GM19455 (cell line): ENCODE results near the gene SLC12A7.
"Not testable (repeated sequence)": the region's sequence is repeated elsewhere in the genome, so short reads cannot be mapped to it uniquely, and the experiment has no call there.

Source experiments
- ATAC-seq: cut with Tn5 transposase; IDR thresholded peaks from one replicate; pipeline ENCODE4 v1.9.1; 2021; ENCODE audit not compliant: unreplicated experiment

SLC12A7 gene

DNA sequence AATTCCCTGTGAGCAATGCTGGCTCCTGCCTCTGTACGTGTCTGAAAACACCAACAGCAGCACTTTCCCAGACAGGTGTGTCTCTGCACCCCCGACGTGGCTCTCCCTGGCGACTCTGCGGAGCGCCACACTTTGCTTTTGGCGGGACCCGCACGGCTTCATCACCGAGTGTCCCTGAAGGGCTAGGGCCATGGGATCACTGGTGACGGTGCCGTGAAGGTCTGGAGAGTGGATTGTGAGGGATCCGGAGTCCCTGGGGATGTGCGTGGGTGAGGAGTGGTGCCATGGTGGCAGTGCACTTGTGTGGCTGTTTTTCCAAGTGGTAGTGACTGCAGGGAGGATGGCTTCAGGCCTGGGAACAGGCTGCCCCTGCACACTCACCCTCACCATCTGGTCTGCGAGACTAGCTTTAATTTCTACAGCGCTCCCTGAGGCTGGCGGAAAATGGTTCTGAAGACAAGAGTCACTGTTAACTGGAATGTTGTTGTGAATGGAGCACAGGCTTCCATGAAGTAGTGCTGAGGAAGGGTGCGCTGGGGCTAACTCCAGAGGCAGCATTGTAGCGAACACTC, 100.0 kb downstream of the SLC12A7 start:
- ATAC-seq: no peak

- ATAC-seq: no peak
These were observed 100.6 kb downstream of the SLC12A7 start for GRCh38 chr5:1011226-1011631.

DNA sequence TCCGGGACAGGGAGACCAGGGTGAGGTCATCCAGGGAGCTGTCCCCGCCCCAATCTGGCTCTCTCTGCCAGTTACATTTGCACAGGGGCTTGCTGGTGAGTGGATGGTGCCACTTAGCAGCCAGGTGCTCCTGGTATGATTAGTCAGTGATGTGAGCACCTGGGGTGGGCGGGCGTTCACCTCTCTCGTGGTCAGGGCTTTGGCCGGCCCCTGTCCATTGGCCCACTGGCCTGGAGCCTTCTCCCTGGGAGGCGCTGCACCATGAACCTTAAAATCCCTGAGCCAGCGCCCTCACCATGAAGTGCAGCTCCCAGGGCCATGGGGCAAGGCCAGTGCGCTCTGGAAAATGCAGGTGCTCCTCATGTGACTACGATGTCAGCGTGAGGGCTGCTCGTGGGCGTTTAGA, 101.2 kb downstream of the SLC12A7 start:
- ATAC-seq: no peak

DNA sequence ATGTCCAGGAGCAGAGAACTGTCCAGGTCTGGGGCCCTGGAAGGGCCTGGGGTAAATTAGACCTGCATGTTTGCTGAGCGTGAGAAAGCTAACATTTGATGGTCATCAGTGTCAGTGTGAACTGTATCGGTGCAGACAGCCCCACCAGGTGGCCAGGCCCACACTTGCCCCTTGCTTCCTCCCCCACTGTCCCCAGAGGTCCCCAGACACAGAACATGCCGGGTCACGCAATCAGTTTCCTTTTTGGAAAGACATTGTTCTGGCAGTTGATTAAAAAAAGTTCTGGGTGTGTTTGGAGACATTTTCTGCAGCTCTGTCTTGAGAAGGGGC, 101.7 kb downstream of the SLC12A7 start:
- no peak for ATAC-seq

DNA sequence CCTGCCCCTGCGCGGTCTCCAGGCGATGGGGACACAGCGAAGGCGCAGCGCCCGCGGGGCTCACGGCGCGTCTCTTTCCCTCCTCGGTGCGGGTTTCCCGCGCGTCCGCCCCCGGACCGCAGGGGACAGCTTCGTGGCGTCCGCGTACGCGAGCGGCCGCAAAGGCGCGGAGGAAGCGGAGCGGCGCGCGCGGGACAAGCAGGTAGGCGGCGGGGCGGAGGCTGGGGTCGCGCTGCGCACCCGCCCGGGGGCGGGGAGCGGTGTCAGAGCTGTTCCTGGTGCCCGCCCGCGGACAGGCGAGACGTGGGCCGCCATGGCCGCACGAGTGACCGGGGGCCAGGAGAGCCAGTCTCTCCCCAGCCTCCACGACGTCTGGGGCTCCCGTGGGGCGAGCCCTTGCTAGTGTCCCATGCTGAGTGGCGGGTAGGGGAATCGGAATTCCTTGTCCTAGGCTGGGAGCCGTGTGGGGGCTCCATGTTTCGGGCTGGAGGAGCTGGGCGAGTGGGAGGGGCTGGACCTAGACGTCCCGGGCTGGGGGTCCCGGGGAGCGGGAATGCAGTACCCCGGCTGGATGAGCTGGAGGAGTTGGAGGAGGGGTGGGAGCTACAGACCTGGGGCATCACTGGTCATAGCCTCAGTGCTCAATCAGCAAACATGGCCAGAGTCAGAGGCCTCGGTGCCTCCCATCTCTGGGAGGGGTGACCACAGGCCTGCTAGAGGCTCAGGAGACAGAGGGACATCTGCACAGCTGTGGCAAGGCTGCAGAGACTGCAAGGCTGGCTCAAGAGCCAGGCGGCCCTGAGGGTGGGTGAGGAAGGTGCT, 102.3 kb downstream of the SLC12A7 start:
- no peak for ATAC-seq

GRCh38 chr5:1008451-1009358, 103.2 kb downstream of the SLC12A7 start, which contains the start of gene NKD2:
NKD2 (plus strand) TSS chr5:1008802; CDS start chr5:1009058, 256 bp downstream.
- no peak for ATAC-seq

- no peak for ATAC-seq
These were observed 104.0 kb downstream of the SLC12A7 start for GRCh38 chr5:1007681-1008450.

- ATAC-seq: no peak
These were observed 104.6 kb downstream of the SLC12A7 start for GRCh38 chr5:1007221-1007680.

DNA sequence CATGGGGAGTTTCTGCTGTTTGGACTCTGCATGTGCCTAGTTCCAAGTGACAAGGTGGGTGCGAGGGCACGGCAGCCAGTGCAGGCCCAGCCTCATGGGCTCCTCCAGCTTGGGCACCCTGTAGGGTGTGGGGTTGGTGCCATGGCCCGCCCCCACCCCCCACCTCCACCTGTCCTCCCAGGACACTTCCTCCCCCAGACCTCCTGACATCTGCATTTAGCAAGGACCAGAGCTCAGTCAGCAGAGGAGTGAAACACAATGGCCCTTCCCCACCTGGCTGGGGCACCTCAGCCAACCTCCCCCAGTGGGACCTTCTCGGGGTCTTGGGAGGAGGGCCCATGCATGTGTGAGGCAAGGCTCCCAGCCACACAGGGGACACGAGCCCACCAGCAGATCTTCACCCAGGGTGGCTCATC, 105.2 kb downstream of the SLC12A7 start:
- ATAC-seq: no peak

DNA sequence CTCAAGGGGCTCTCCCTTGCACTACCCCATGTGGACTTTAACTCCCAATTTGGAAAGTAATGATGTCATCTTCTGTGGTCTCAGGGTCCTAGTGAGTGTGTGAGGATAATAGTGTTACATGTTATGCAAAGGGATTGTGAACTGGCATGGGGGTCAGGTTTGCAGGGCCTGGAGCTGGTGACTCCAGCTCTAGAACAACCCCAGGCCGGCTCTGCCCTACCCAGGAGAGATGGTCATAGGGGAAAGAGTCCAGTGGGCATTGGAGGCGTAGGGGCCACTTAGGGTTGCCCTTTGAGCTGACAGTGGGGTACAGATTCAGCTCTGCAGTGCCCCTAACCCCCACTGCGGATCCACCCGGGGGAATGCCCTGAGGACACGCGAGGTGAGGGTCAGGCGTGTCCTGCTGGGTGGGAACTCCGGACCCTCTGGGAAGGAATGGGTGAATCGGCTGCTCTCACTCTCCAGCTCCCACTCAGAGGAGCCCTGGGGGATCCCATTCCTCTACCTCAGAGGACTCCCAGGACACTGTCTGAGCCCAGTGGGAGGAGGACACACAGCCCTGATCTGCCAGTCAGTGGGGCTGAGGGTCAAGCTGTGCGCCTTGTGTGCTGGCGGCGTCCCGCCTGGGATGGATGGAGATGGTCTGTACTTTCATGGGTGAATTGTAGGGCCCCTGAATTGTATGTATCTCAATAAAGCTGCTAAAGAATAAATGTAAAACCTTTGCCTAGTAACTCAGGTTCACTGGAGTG, 105.8 kb downstream of the SLC12A7 start:
- no peak for ATAC-seq

DNA sequence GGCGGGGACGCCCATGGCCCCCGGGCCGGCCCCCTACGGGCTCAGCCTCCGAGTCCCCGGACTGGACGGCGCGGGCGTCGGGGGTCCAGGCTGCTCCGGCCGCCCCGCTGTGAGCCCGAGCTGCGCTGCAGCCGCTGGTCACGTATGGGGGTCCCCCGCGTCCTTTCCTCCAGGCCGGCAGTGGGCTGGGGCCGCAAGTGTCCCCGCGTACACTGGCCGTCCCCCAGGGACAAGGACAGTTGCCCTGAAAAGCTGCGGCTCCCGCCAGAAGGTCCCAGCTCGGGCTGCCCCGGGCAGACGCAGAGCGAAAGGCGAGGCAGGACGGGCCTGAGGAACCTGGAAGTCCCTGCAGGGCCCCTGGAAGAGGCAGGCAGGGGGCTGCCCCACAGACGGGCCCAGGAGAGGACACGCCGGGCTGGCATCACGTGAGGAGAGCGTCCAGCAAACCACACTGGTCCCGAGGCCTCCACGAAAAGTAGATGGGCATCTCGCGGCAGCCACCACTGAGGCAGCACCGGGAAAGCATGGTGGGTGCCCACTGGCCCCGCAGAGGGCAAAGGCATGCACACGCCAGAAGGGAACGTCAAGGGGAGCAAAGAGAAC, 106.5 kb downstream of the SLC12A7 start:
- ATAC-seq: no peak

DNA sequence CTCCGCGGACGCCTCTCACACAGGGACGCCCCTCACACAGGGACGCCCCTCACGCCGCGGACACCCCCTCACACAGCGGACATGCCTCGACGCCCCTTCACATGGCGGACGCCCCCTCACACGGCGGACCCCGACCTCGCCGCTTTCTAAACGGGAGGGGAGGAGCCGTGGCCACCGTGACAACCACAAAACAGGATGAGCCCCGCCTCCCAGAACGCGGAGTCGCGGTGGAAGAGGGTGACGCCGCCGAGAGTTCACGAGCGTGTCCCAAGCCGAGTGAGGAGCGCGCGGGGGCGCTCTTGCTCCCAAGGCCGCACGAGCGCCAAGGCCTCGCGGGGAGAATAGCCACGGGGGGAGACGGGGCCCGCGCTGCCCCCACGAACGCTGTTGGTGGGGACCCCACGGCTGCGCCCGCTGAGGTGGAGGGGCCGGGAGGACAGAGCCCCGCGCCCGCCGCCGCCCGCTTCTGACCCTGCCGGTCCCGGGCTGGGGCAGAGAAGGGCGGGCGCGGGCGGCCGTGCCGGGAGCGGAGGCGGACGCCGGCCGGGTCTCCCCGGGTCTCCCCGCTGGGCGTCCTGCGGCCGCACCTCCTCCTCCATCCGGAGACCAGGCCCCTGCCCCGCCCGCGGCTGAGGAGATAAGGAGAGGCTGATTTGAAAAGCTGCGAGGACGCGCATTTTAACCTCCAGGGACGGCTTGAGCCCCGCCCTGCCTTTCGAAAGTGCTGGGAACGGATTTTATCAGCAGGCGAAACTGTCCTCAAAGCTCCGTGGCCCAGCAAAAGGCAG, 107.2 kb downstream of the SLC12A7 start:
- no peak for ATAC-seq

DNA sequence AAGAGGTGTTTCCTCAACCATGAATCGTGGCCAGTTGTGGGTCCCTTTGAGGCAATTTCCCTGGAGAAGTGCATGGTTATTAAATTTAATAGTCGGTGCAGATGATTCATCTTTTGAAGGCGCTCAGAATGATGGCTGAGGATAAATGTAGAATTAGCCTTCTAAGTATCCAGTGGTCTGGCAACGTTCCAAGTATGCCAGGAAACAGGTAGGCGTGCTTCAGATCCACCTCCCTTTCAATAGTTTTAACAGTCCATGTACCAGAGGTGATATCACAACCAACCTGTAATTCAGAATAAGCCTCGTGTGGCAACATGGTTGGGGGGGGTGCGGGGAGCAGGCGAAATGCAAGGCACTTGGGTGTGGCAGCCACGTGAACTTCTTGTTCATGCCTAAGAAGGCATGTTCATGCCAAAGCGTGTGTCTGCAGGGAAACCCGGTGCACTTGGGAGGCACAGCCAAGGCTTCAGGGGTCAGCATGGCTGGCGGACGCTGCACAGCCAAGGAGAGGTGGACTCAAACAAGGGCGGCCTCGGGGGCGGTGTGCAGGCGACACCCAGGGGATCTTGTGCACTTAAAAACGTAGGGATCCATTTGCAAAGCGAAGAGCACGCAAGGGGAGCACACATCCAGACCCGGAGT, 108.4 kb downstream of the SLC12A7 start:
- ATAC-seq: no peak

DNA sequence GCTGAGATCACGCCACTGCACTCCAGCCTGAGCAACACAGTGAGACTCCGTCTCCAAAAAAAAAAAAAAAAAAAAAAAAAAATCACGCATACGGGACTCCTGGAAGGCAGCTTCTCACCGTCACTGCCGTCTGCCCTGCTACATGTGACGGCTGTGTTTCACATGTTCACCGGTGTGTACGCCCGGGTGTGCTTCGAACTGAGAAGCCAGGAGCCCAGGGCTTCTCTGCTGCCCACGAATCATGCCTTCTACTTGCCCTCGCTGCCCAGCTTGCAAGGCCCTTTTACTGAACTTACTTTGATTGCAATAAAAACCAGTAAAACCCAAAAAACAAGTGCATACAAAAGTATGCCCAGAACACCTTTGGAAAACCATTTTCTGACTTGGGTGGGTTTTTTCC, 109.0 kb downstream of the SLC12A7 start:
- ATAC-seq: no peak

DNA sequence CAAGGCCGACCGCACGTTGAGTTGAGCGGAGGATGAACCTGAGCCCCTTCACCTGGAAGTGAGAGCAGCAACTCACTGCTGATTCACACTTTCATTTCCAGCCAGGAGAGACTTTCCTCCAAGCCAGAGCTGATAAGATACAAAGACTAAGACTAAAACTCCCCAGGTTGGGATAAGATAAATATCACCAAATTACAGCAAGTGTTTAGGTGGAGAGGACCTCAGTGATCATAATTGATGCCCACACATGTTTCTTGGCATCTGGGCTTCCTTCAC, 109.7 kb downstream of the SLC12A7 start:
- no peak for ATAC-seq

DNA sequence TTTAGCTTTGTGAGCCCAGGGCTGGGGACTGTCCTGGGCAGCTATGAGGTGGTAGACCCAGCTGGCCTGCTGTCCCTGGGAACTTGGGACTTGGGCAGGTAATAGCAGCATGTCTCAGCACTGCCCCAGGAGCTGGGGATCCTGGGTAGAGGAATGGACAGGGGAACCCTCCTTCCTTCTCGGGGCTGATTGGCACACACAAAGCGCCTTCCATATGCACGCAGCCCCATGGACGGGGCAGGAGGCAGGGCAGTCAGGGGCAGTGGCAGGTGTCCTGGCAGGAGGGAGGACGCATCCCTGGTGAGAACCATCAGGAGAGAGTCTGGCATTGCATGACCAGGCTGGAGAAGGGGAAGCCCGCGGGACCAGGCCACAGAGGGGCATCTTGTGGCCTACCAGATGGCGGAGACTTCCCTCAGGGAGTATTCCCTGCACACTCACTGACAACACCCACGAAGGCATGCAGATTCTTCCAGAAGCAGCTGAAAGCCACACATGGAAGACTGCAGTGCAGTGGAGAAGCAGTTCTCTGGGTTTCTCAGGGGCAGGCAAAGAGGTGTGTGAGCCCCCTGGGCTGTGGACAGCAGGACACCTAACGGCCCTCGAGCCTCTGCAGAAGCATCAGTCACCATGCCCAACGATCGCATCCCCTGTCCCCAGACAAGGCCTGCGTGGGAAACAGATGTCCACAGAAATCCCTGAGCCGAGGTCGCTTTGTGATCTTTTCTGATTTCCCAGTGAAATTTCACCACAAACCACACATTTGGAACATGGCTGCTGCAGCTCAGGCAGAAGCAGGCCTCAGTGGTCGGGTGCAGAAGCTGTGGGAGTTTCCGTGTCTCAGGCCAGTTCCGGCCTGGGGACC, 110.2 kb downstream of the SLC12A7 start:
- no peak for ATAC-seq

DNA sequence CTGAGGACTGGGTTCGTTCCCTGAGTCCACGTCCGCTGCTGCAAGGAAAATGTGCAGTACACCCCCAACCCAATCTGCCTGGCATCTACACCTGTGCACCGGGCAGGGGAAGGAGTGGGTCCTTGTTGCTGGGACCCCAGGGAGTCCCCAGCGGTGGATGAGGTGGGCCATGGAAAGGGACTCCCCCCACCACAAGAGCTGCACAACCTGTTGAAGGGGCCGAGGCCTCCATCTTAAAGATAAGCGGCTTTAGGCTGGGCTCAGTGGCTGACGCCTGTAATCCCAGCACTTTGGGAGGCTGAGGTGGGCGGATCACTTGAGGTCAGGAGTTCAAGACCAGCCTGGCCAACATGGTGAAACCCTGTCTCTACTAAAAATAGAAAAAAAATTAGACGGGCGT, 111.0 kb downstream of the SLC12A7 start:
- not testable (repeated sequence) for ATAC-seq
